Umbilical cord (tissue), 2 donors: Measurements from ENCODE around the gene RWDD4. TPM values are rescaled to one million over a fixed set of nuclear protein-coding genes. Genes with fewer than 3 reads are reported as not detected.
"Not testable (repeated sequence)": the region's sequence is repeated elsewhere in the genome, so short reads cannot be mapped to it uniquely, and the experiment has no call there.

Experiments used
- DNase-seq: peaks from one replicate; pipeline ENCODE4 v3.0.0-alpha.2; 2015; ENCODE audit warnings: low spot score
- total RNA-seq: library from RNA; depleted of rRNA; stranded (reverse); fragments of >200 nt; gene quantifications from one replicate; pipeline ENCODE4 v1.2.3, GENCODE V29; 2014; ENCODE audit warnings: low replicate concordance; ENCODE audit not compliant: insufficient read depth

The RWDD4 gene
- total RNA-seq, 1 donor from 2014 or later, result 10.8 TPM

DNA sequence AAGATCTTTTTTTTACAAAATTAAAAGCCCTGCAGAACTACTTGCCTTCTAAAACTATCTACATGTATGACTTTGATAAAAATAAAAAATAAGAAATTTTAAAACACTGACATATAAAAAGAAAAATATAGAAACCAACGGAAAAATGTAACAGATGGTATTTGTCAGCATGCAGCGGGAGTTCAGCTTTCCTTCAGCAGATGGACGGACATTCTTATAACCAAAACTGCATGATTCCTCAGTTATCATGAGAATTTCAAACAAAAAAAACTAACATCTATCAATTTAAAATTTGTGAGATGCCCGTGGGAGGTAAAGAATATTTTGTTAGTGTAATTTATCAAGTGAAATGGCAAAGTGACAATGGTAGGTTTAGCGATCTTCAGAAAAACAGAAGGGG is 23.2 kb downstream of the RWDD4 start:
- DNase-seq, result no peak

GRCh38 chr4:183635321-183635720 is 23.7 kb downstream of the RWDD4 start:
- no peak for DNase-seq

- DNase-seq, result no peak
These were observed 25.2 kb downstream of the RWDD4 start for GRCh38 chr4:183633476-183634400.

GRCh38 chr4:183632689-183633088 is 26.3 kb downstream of the RWDD4 start:
- DNase-seq, result no peak

DNA sequence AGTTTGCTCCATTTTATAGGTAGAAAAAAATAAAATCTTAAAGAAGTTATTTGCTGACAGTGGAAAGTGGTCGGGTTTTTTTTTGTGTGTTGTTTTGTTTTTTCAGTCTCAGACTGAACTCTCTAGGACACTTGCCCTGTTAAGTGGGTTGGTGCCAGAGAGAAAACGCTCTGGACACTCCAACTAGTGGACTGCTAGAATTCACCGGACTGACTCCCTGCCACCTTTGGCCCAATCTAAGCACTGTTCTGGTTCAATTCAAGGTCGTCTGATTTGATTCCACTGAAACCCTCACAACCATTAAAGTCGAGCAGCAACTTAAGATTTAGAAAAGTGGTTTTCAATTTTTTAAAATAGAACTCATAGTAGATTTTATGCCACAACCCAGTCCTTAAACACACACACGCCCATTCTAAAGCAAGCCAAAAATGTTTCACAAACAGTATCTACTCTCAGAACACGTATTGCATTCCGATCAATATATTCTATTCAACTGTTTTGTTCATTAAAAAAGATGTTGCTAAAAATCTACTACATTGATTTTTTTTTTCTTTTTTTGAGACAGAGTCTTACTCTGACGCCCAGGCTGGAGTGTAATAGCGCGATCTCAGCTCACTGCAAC is 27.3 kb downstream of the RWDD4 start:
- DNase-seq, result no peak

GRCh38 chr4:183627979-183628588 is 30.9 kb downstream of the RWDD4 start:
- DNase-seq, result no peak

- not testable (repeated sequence) for DNase-seq
These were observed 31.7 kb downstream of the RWDD4 start for GRCh38 chr4:183627286-183627685.

DNA sequence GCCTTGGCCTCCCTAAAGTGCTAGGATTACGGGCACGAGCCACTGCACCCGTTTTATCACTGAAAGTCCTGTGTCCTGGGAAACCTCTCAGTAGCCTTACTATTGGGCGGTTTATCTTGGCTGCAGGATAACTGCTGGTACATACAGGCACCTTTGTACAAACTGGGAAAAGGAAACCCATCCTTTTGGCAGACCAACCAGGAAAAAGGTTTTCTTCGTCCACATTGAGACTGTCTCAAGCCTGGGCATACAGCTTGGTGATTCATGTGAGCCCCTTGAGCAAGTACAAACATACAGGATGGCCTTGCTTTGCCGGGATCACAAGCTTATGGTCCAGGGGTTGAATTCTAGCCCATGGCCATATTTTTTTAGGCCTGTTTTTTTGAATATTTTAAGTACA is 32.8 kb downstream of the RWDD4 start:
- no peak for DNase-seq

- DNase-seq, result no peak
These were observed 34.4 kb downstream of the RWDD4 start for GRCh38 chr4:183624548-183624947.

GRCh38 chr4:183621875-183622274 is 37.1 kb downstream of the RWDD4 start:
- DNase-seq, result no peak

- no peak for DNase-seq
These were observed 38.6 kb downstream of the RWDD4 start for GRCh38 chr4:183620421-183620820.

DNA sequence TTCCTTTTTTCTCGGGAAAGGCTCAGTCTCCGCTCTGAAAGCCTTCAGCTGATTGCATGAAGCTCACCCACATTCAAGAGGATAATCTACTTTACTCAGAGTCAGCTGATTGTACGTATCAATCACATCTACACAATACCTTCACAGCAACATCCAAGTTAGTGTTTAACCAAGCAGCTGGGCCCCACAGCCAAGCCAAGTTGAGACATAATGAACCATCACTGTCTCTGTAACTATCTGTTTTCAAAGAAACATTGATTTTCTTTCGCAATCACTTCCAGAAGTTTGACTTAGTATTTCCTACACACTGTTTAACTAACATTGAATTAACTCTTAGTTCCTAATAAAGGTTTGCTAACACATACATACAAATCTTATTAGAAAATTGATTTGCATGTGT is 40.3 kb downstream of the RWDD4 start:
- peak; percentile 26 for DNase-seq

GRCh38 chr4:183617075-183617474 is 41.9 kb downstream of the RWDD4 start:
- DNase-seq, result no peak

GRCh38 chr4:183612329-183613250 is 46.4 kb downstream of the RWDD4 start:
- no peak for DNase-seq

DNA sequence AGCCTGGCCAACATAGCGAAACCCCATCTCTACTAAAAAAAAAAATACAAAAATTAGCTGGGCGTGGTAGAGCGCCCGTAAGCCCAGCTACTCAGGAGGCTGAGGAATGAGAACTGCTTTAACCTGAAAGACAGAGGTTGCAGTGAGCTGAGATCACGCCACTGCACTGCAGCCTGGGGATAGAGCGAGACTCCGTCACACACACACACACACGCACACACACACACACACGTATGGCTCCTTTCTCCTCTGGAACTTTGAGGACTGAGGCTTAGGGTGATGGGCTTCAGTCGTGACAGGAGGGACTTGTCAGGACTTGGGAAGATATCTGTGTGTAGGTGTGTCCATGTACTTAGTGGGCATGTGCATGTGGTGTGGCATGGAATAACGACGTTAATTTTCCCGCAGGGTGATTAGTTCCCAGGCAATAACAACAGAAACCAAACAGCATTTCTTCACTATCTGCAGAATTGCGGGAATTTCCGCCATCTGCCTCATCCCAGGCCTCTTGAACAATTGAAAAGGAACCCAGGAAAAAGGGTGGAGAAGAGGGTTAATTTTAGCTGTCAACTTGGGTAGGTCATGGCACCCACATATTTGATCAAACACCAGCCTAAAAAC is 47.7 kb downstream of the RWDD4 start:
- DNase-seq, result peak; percentile 27

- DNase-seq, result peak; percentile 61
These were observed 48.4 kb downstream of the RWDD4 start for GRCh38 chr4:183610613-183611012.

- peak; percentile 25 for DNase-seq
These were observed 49.0 kb downstream of the RWDD4 start for GRCh38 chr4:183610033-183610432.

- DNase-seq, result no peak
These were observed 49.8 kb downstream of the RWDD4 start for GRCh38 chr4:183609151-183609550.

DNA sequence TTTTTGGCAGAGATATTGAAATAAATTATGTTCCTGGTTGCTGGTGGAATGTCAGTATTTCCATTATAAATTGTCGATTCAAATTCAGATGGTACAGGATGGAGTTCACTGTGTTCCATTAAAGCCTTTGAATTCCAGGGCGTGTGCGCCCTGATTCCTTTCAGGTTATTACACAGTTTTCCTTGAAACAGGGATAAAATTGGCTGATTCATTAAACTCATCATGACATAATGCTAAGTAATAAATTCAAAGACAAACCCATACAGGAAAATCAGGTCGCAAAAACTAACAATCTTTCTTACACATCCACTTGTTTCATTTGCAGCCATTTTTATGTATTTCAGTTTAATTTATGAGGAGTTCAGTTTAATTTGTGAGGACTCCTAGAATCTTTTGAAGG is 51.1 kb downstream of the RWDD4 start:
- DNase-seq, result no peak

DNA sequence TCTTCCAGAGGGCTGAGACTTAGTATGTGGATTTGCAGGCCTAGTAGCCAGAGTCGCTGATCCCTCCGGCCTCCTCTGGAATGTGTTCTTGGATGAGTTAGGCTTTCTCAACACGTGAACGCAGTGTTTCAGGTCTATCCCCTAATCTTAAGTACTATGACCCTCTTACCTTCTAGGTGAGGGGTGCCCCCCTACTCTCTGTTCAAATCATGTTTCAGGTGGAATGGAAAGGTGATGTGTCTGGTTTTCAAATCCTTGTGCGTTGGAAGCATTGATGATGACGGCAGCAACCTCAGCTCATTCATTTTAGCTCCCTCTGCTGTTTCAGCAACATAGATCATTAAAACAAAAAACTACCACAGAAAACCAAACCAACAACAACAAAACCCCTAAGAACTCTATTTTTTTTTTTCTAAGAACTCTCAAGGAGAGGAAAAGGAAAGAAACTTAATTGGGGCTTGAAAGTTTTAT is 56.4 kb downstream of the RWDD4 start:
- peak; percentile 62 for DNase-seq

DNA sequence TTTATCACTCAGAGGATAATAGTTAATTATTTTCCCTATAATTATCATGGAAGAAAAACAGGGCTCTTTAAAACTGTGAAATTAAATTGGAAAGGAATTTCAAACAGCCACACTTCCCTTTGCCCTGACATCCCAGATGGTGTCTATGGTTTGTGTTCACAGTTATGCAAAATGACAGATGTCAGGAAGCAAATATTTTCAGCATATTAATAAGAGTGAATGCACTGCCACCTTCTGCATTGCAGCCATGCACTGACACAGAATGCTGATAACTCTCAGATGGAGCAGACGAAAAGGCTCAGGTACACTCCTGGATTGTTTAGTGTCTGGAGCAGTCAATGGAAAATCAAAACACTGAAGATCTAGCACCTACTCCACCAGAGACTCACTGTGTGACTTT is 57.6 kb downstream of the RWDD4 start:
- DNase-seq, result no peak
